ENCODE measurements around the gene RAB44.

The RAB44 gene

GRCh38 chr6:36780442-36781177, 83.0 kb downstream of the RAB44 start:
- no peak for DNase-seq

GRCh38 chr6:36781669-36782068, 84.0 kb downstream of the RAB44 start:
- no peak for DNase-seq
